ENCODE results near the gene DNAJC15.

GRCh38 chr13:43003729-43004128 lies 19.7 kb upstream of the DNAJC15 start:
- TF ChIP-seq CTCF (optimal IDR thresholded peaks at IDR 0.05 in 1 of 3, IDR thresholded peaks at IDR 0.05 in 1 of 3, conservative IDR thresholded peaks at IDR 0.05 in 1 of 3; ENCODE audit: extremely low read depth in 1 of 3, insufficient read depth in 2 of 3, low read length in 3 of 3) (no peak), EZH2 (IDR thresholded peaks at IDR 0.05; ENCODE audit: low read length) (no peak)

Data from keratinocyte (primary cell).